ENCODE data around the gene LIPC. TPM values are rescaled to one million over a fixed set of nuclear protein-coding genes. Genes with fewer than 3 reads are reported as not detected.

LIPC gene
- total RNA-seq, 1 experiment from 2014 or later: not detected

- CTCF ChIA-PET: interaction anchor here (0.7 kb wide), 1 partner anchor 375 kb away, joined by 4 read pairs; no protein-coding TSS in a partner anchor
- no peak for DNase-seq (ENCODE audit: low spot score)
- BruUV-seq (replicated peaks): no TSS peak
- H3K36me3 ChIP-seq (ENCODE audit: insufficient read depth, low read length, poor library complexity, severe bottlenecking): no peaks in the 10 kb centered on the region
- POLR2A ChIA-PET (ENCODE audit: low non-redundant PET): no interaction called here
- no peaks in the 10 kb centered on the region for H3K9me3 ChIP-seq (ENCODE audit: low read depth, low read length, poor library complexity, severe bottlenecking)
- H3K27ac ChIP-seq (ENCODE audit: low read depth, low read length, poor library complexity, severe bottlenecking): no peak overlapping the region
- intact Hi-C loops (cut with micrococcal nuclease; ENCODE audit: unreplicated experiment): no loop called here
- TF ChIP-seq CTCF (conservative IDR thresholded peaks at IDR 0.05; ENCODE audit: low read depth, low read length): no peak
- no peak for TF ChIP-seq EZH2 (IDR thresholded peaks at IDR 0.05; ENCODE audit: borderline replicate concordance, low read depth, low read length, poor library complexity, severe bottlenecking)
- H3K27me3 ChIP-seq (replicated peaks; ENCODE audit: insufficient read depth, low read depth, low read length, poor library complexity): no peaks in the 10 kb centered on the region
- H3K4me3 ChIP-seq (ENCODE audit: low read depth, low read length, poor library complexity, severe bottlenecking): no peak overlapping the region
- no peaks in the 10 kb centered on the region for H3K4me1 ChIP-seq (ENCODE audit: insufficient read depth, low read length, poor library complexity, severe bottlenecking)
These were observed 156.3 kb downstream of the LIPC start for GRCh38 chr15:58588096-58588495.

GRCh38 chr15:58589047-58589446 is 157.3 kb downstream of the LIPC start:
- intact Hi-C loops (cut with micrococcal nuclease; ENCODE audit: unreplicated experiment): no loop called here
- POLR2A ChIA-PET (ENCODE audit: low non-redundant PET): no interaction called here
- Histone ChIP-seq H3K36me3 (ENCODE audit: insufficient read depth, low read length, poor library complexity, severe bottlenecking) (no peaks in the 10 kb centered on the region), H3K27me3 (replicated peaks; ENCODE audit: insufficient read depth, low read depth, low read length, poor library complexity) (no peaks in the 10 kb centered on the region), H3K27ac (ENCODE audit: low read depth, low read length, poor library complexity, severe bottlenecking) (no peak overlapping the region), H3K9me3 (ENCODE audit: low read depth, low read length, poor library complexity, severe bottlenecking) (no peaks in the 10 kb centered on the region), H3K4me1 (ENCODE audit: insufficient read depth, low read length, poor library complexity, severe bottlenecking) (no peaks in the 10 kb centered on the region), H3K4me3 (ENCODE audit: low read depth, low read length, poor library complexity, severe bottlenecking) (no peak overlapping the region)
- no TSS peak for BruUV-seq (replicated peaks)
- no peak for DNase-seq (ENCODE audit: low spot score)
- CTCF ChIA-PET: no interaction called here
- TF ChIP-seq CTCF (conservative IDR thresholded peaks at IDR 0.05; ENCODE audit: low read depth, low read length) (no peak), EZH2 (IDR thresholded peaks at IDR 0.05; ENCODE audit: borderline replicate concordance, low read depth, low read length, poor library complexity, severe bottlenecking) (no peak)

GRCh38 chr15:58590236-58590635 is 158.4 kb downstream of the LIPC start:
- H3K27ac ChIP-seq (ENCODE audit: low read depth, low read length, poor library complexity, severe bottlenecking): no peak overlapping the region
- no peak for TF ChIP-seq CTCF (conservative IDR thresholded peaks at IDR 0.05; ENCODE audit: low read depth, low read length)
- TF ChIP-seq EZH2 (IDR thresholded peaks at IDR 0.05; ENCODE audit: borderline replicate concordance, low read depth, low read length, poor library complexity, severe bottlenecking): no peak
- intact Hi-C loops (cut with micrococcal nuclease; ENCODE audit: unreplicated experiment): no loop called here
- no peaks in the 10 kb centered on the region for H3K27me3 ChIP-seq (replicated peaks; ENCODE audit: insufficient read depth, low read depth, low read length, poor library complexity)
- ChIA-PET CTCF (no interaction called here), POLR2A (ENCODE audit: low non-redundant PET) (no interaction called here)
- no peak overlapping the region for H3K4me3 ChIP-seq (ENCODE audit: low read depth, low read length, poor library complexity, severe bottlenecking)
- DNase-seq (ENCODE audit: low spot score): no peak
- no peaks in the 10 kb centered on the region for H3K4me1 ChIP-seq (ENCODE audit: insufficient read depth, low read length, poor library complexity, severe bottlenecking)
- BruUV-seq (replicated peaks): no TSS peak
- no peaks in the 10 kb centered on the region for H3K36me3 ChIP-seq (ENCODE audit: insufficient read depth, low read length, poor library complexity, severe bottlenecking)
- no peaks in the 10 kb centered on the region for H3K9me3 ChIP-seq (ENCODE audit: low read depth, low read length, poor library complexity, severe bottlenecking)

All from A673 (cell line).